Cerebellar cortex (tissue), 1 donor: ENCODE measurements around the gene LPCAT1.
"Not testable (repeated sequence)": the region's sequence is repeated elsewhere in the genome, so short reads cannot be mapped to it uniquely, and the experiment has no call there.

ENCODE experiments used
- DNase-seq: peaks from one replicate; pipeline ENCODE4 v3.0.0-alpha.2; 2015; ENCODE audit warnings: low spot score

The LPCAT1 gene, protein sequence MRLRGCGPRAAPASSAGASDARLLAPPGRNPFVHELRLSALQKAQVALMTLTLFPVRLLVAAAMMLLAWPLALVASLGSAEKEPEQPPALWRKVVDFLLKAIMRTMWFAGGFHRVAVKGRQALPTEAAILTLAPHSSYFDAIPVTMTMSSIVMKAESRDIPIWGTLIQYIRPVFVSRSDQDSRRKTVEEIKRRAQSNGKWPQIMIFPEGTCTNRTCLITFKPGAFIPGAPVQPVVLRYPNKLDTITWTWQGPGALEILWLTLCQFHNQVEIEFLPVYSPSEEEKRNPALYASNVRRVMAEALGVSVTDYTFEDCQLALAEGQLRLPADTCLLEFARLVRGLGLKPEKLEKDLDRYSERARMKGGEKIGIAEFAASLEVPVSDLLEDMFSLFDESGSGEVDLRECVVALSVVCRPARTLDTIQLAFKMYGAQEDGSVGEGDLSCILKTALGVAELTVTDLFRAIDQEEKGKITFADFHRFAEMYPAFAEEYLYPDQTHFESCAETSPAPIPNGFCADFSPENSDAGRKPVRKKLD

GRCh38 chr5:1523793-1524480 is at the start of gene LPCAT1:
Gene LPCAT1 (minus strand): TSS chr5:1523960. CDS start chr5:1523844, 116 bp downstream.
- DNase-seq: peak; percentile 62

DNA sequence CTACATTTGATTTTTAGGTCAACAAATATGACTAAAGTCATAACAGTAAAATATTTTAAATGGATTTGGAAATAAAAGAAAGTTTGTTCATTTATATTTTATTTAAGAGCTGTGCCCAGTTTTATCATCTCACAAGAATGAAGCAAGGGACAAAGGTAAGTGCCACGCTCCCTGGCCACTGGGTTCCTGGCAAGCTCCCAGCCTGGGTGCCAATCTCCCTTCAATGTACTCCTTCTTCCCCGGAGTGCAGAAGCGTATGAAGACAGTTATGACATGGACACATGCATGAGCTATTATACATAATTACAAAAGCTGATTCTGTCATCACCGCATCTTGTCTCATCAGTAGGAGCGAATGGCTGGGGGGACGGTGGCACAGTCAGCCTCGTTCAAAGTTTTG is 48.1 kb upstream of the LPCAT1 start:
- not testable (repeated sequence) for DNase-seq

- DNase-seq: no peak
Measured at GRCh38 chr5:1570975-1571374, 47.2 kb upstream of the LPCAT1 start.

GRCh38 chr5:1568201-1568979 is 44.6 kb upstream of the LPCAT1 start:
- no peak for DNase-seq

GRCh38 chr5:1567527-1568200 is 43.9 kb upstream of the LPCAT1 start:
- DNase-seq: not testable (repeated sequence)

DNA sequence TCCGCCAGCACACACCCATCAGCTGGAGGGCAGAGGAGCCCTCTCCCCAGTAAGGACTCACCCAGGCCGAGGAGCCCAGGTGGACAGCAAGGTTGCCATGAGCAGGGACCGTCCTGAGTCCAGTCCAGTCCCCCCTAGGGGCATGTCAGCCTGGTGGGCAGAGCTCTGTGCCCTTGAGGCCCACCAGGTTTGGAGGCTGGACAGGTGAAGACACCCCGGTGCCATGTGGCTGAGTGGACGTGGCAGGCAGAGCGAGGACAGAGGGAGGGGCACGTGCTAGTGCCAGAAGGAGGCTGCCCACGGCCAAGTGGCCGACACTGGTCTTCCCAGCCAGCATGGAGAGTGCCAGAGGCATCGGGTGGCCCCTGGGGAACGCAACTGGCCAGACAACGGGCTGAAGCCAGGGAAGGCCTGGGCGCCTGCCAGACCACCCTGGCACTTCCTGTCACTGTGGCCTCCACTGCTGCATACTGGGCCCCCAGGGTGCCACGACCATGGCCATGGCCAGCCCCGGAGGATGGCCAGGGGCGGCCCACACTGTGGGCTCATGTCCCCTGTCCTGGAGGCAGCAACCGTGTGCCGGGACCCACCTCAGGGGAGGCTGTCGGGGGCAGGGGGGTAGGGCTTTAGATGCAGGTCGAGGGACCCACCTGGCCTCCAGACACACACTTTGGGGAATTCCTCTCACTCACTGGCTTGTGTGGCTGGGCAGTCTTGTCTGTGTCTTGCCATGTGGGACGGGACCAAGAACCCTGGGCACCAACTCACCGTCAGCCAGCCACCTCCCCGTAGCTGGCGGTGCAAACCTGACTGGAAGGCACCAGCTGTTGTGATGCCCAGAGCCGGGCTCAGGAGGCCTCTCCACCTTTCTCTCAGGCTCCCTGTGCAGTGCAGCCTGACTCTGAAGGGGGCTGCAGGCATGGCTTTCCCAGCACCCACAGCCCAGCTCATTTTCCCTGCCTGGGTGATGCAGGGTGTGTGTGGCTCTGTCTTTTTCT is 42.3 kb upstream of the LPCAT1 start:
- no peak for DNase-seq

- DNase-seq: no peak
Measured at GRCh38 chr5:1564824-1565736, 41.3 kb upstream of the LPCAT1 start.

DNA sequence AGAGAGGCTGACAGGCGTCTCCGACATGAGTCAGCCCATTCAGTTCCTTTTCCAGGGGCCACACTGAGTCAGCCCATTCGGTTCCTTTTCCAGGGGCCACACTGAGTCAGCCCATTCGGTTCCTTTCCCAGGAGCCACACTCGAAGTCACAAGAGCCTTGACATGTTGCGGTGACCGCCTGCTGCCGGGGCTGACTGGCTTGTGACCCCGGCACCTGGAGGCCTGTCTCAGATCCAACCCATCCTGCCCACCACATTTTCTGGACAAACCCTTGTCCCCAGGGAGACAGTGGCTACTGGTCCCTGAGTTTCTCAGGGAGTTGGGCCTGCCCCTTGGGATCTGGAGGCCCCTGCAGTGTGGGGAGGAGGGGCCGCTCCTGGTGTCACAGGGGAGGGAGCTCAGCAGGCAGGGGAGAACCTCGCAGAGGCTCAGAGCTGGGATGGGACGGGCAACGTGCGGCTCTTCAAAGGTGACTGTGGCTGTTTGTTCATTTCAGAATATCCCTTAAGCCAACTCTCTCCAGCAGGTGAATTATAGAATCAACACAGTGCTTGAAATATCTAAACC is 40.5 kb upstream of the LPCAT1 start:
- no peak for DNase-seq

DNA sequence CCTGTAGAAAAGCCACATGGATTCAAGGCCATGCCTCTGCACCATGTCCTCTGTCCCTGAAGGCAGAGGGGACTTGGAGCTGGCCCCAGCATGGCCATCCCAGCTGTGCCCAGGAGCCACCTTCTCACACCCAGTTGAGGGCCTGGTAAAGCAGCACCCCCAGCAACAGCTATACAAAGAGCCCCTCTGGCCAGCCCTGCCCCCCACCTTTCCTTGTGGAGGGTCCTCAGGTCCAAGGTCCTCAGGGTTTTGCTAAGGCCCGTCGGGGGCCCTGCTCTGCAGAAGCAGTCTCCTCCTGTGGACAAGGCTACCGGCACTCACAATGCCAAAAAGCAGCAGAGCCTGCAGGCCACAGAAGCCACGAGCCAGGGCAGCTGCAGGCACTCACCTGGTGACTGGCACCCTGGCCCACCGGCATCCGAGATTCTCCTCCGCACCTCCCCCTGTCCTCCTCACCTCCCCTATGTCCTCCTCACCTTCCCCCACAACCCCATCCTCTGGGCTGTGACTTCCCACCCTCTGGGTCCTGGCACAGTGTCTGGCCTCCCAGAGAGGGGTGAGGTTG is 39.9 kb upstream of the LPCAT1 start:
- DNase-seq: no peak

DNA sequence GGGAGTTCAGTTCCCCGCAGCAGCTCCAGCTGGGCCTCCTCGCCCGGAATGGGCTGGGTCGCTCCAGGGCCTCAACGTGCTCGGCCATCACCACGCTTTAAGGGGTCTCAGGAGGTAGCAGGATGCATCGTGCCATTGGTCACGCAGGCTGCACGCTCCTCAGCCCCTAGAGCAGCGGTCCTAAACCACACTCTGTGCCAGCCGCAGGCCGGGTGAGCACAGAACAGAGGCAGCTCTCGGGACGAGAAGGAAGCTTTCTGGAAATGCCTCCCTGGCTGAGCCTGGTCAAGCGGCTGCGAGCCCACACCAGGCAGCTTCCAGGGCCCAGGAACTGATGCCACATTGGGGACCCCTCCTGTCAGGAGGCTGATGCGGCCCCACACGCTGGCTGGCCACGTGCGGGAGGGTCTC is 39.3 kb upstream of the LPCAT1 start:
- no peak for DNase-seq

DNA sequence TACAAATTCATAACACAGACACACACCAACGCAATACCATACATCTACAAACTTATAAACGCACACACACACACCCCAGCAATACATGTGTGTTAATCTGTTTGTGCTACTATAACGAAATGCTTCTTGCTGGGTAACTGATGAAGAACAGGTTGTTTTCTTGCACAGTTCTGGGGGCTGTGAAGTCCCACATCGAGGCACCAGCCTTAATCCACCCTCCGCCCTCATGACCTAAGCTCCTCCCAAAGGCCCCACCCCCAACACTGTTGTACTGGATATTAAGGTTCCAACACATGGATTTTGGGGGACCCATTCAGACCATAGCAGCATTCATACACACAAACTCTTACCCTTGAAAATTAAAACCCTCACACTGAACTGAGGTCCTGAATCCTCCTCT is 38.8 kb upstream of the LPCAT1 start:
- no peak for DNase-seq

DNA sequence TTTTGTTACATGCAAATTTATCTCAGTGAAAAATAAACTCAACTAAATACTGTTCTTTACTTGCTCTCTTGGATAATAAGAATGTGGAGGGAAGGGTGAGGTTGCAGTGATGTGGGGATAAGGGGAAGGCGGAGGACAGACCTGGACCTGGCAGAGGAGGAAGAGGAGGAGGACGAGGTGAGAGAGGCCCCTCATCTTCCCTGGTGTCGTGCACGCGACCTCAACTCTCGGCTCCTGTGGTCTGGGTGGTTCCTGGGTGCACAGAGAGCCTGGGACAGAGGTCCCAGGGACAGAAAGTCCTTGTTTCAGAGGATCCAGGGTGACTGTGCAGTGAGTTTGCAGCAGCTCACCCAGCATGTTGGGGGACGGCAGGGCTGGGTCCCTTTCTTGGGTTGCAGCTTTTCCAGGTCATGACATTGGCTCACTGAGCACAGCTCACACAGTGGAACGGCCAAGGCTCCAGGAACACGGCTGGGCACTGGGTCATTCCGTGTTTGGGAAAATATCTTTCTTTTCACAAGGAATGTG is 37.7 kb upstream of the LPCAT1 start:
- no peak for DNase-seq

GRCh38 chr5:1560499-1560898 is 36.7 kb upstream of the LPCAT1 start:
- not testable (repeated sequence) for DNase-seq

DNA sequence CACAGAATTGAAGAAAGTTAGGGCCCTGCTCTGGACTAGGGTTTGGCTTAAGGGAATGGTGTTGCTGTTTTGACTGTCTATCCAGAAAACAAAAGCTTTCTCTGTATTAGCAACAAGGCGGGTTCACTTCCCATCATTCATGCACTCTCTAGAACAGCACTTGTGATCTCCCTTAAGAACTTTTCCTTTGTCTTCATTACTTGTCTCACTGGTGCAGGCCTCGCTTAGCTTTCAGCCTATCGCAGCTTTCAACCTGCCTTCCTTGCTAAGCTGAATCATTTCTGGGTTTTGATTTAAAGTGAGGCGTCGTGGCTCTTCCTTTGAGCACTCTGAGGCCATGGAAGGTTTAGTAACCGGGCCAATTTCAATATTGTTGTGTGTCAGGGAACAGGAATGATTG is 35.2 kb upstream of the LPCAT1 start:
- DNase-seq: no peak

DNA sequence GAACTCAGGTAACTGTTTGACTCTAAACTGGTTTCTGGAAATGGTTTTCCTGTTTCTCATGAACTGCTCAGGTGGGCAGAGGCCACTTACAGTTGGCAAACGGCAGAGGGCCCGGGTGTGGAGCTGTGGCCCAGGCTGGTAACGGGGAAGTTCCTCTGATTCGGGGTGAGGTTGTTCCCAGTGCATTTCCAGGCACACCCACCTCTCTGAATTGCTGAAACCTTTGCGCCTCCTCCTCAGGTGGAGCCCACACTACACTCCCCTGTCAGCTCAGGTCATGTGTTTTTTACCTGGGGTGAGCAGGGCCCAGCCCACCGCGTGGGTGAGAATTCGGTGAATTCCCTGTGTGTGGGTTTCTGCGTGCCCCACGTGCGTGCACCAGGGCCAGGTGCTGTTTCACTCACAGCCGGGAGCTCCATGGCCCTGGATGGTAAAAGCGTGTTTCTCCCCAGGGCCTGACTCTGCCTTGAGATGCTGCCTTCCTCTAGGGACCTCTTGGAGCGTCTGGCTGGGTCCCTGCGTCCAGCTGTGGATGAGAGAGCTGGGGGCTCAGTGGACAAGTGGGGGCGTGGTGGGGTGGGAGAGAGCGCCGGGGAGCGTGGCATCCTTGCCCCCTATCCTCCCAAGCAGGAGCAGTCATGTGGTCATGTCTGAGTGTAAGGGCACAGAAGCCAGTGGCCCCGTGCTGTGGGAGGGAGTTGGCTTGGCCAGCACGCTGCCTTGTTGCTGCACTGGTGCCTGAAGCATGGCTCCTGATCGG is 33.5 kb upstream of the LPCAT1 start:
- DNase-seq: no peak

- DNase-seq: no peak
Measured at GRCh38 chr5:1555808-1556731, 32.3 kb upstream of the LPCAT1 start.
